Measurements from ENCODE around the gene ZNF280D. TPM values are rescaled to one million over a fixed set of nuclear protein-coding genes. Genes with fewer than 3 reads are reported as not detected.
A peak's percentile ranks its signal among the peaks of the same experiment; 100 is the strongest.

ZNF280D gene
- total and polyA plus RNA-seq, 2 of the 13 experiments (the other 11 are each of a cell fraction or from before 2014, with no cell fraction given) = 7.1 to 11.9 TPM

DNA sequence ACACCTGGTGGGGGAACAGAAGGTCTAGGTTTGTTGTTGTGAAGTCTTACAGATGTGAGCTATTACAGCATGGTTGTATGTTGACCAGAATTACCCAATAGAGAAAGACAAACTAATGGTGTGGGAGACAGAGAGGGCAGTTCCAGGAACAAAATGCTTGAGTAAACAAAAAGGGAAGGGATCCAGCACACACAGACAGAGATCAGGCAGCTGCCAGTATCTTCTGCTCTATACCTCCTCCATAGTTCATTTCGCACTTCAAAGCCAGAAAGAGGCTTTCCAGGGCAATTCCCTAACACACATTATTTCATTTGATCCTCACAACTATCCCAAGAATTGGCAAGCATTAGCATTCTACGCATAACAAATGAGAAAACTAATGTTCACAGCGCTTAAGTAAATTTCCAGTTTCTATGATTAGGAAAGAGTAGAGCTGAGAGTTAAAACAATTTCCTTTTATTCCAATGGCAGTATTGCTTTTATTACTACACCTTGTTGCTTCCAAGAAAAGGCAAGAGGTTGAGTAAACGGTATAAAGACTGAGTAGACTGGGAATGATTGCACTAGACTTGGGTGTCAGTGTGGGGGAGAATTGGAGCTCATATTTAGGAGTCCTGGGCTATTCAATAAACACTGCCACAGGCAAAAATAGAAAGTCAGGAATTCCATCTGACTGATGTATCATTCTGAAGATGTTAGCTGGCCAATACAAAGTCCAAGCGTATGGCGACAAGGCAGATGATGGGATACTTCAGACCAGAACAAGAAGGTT, 39.7 kb upstream of the ZNF280D start (continued):
- TF ChIP-seq, protein P1, sequence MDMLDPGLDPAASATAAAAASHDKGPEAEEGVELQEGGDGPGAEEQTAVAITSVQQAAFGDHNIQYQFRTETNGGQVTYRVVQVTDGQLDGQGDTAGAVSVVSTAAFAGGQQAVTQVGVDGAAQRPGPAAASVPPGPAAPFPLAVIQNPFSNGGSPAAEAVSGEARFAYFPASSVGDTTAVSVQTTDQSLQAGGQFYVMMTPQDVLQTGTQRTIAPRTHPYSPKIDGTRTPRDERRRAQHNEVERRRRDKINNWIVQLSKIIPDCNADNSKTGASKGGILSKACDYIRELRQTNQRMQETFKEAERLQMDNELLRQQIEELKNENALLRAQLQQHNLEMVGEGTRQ (IDR thresholded peaks at IDR 0.05; ENCODE audit: low read depth, low read length) = no peak
- TF ChIP-seq, protein P1 (CRISPR knock-in tag; IDR thresholded peaks at IDR 0.05; ENCODE audit: borderline replicate concordance) = no peak
- TF ChIP-seq IKZF5 (CRISPR knock-in tag; IDR thresholded peaks at IDR 0.05) (0 out of 2 replicates have a peak, but pooled peaks have one; percentile 31), TOE1 (CRISPR knock-in tag; IDR thresholded peaks at IDR 0.05) (no peak), DMTF1 (CRISPR knock-in tag; IDR thresholded peaks at IDR 0.05) (no peak), FOXA1 (IDR thresholded peaks at IDR 0.05) (no peak), FOXA1 (CRISPR knock-in tag; IDR thresholded peaks at IDR 0.05) (peak; percentile 86), MEF2D (CRISPR knock-in tag; IDR thresholded peaks at IDR 0.05) (peak; percentile 32; the same call in 1 of the 2 replicates), NFIC (IDR thresholded peaks at IDR 0.05; ENCODE audit: low read length) (0 out of 2 replicates have a peak, but pooled peaks have one; percentile 24), BCL6 (CRISPR knock-in tag; IDR thresholded peaks at IDR 0.05) (peak; percentile 90), ZNF17 (CRISPR knock-in tag; IDR thresholded peaks at IDR 0.05) (no peak), NR0B2 (CRISPR knock-in tag; IDR thresholded peaks at IDR 0.05) (no peak), ZFP1 (CRISPR knock-in tag; IDR thresholded peaks at IDR 0.05) (peak; percentile 50; the same call in 1 of the 2 replicates), HMGXB3 (CRISPR knock-in tag; IDR thresholded peaks at IDR 0.05; ENCODE audit: borderline replicate concordance) (peak; percentile 92), CEBPB (IDR thresholded peaks at IDR 0.05; ENCODE audit: borderline replicate concordance, low read depth, low read length) (peak; percentile 86)
- TF ChIP-seq, protein P2, sequence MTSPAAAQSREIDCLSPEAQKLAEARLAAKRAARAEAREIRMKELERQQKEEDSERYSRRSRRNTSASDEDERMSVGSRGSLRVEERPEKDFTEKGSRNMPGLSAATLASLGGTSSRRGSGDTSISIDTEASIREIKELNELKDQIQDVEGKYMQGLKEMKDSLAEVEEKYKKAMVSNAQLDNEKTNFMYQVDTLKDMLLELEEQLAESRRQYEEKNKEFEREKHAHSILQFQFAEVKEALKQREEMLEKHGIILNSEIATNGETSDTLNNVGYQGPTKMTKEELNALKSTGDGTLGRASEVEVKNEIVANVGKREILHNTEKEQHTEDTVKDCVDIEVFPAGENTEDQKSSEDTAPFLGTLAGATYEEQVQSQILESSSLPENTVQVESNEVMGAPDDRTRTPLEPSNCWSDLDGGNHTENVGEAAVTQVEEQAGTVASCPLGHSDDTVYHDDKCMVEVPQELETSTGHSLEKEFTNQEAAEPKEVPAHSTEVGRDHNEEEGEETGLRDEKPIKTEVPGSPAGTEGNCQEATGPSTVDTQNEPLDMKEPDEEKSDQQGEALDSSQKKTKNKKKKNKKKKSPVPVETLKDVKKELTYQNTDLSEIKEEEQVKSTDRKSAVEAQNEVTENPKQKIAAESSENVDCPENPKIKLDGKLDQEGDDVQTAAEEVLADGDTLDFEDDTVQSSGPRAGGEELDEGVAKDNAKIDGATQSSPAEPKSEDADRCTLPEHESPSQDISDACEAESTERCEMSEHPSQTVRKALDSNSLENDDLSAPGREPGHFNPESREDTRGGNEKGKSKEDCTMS (CRISPR knock-in tag; conservative IDR thresholded peaks at IDR 0.05) = no peak
